Tibial artery (tissue), 4 donors: Measurements from ENCODE around the gene ANKRD17.

Source experiments
- DNase-seq, 2 donors: peaks; one replicate each; pipeline ENCODE4 v3.0.0-alpha.2; 2019
- H3K27ac ChIP-seq, 2 donors: fragments of 200-600 bp; sonication (generic) in 1 of 2; 1 replicate in 1 of 2; 2 replicates in 1 of 2; pipeline ENCODE4 v1.5.1; 2018 to 2019; ENCODE audit warnings: mild to moderate bottlenecking in 1 of 2
- H3K27me3 ChIP-seq, 2 donors: fragments of 200-600 bp; sonication (generic) in 1 of 2; one replicate each; pipeline versions ENCODE4 v1.5.1 to v1.6.0; 2016 to 2019
- H3K36me3 ChIP-seq, 3 donors: fragments of 200-600 bp; sonication (generic) in 2 of 3; one replicate each; pipeline ENCODE4 v1.5.1; 2016 to 2019; ENCODE audit warnings: mild to moderate bottlenecking in 2 of 3
- H3K4me1 ChIP-seq, 4 donors: fragments of 200-600 bp; sonication (generic) in 2 of 4; 1 replicate in 3 of 4; 2 replicates in 1 of 4; pipeline ENCODE4 v1.5.1; 2016 to 2019
- H3K4me3 ChIP-seq, 2 donors: fragments of 200-600 bp; sonication (generic) in 1 of 2; 1 replicate in 1 of 2; 2 replicates in 1 of 2; pipeline ENCODE4 v1.5.1; 2018 to 2019; ENCODE audit warnings: mild to moderate bottlenecking in 2 of 2
- H3K9me3 ChIP-seq, 3 donors: fragments of 200-600 bp; sonication (generic) in 1 of 3; one replicate each; pipeline ENCODE4 v1.5.1; 2016 to 2019
- intact Hi-C: fragments of 100-400 bp; cut with DNase I; formaldehyde crosslinking; loops from one replicate; pipeline ENCODE4 v1.15.0; 2023; ENCODE audit warnings: low total_unique reads
- TF ChIP-seq, protein P1 (sequence below), 2 experiments: fragments of 200-600 bp in 1 of 2; fragments of 450-650 bp in 1 of 2; IDR thresholded peaks; one replicate each; pipeline ENCODE4 v1.5.1; 2017 to 2019; ENCODE audit warnings: antibody characterized with exemption in 2 of 2, mild to moderate bottlenecking in 1 of 2, moderate library complexity in 1 of 2

The ANKRD17 gene

DNA sequence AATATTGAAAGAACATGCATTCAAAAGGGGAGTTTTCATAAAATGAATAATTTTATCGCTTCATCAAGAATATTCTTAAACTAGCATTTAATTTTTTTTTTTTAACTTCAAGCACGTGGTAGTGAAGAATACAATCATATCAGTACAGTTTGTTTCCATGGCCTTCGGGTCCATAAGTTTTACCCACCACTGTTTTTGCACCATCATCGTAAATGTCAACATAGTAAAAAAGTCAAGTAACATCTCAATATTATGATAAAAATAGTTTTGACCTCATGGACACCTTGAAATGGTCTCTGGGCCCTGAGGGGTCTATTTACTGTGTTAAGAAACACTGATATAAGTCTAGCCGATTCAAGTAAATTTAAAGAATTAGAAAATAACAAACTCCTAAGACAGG is 80.2 kb downstream of the ANKRD17 start:
- H3K4me3 ChIP-seq: no peak overlapping the region
- H3K4me1 ChIP-seq: peaks cover 0 to 26% (median 0%) of the 10 kb centered on the region in 4 donors
- DNase-seq: no peak
- no peaks in the 10 kb centered on the region for H3K27me3 ChIP-seq
- no peak overlapping the region for H3K27ac ChIP-seq
- intact Hi-C loops: no loop called here
- TF ChIP-seq, protein P1, sequence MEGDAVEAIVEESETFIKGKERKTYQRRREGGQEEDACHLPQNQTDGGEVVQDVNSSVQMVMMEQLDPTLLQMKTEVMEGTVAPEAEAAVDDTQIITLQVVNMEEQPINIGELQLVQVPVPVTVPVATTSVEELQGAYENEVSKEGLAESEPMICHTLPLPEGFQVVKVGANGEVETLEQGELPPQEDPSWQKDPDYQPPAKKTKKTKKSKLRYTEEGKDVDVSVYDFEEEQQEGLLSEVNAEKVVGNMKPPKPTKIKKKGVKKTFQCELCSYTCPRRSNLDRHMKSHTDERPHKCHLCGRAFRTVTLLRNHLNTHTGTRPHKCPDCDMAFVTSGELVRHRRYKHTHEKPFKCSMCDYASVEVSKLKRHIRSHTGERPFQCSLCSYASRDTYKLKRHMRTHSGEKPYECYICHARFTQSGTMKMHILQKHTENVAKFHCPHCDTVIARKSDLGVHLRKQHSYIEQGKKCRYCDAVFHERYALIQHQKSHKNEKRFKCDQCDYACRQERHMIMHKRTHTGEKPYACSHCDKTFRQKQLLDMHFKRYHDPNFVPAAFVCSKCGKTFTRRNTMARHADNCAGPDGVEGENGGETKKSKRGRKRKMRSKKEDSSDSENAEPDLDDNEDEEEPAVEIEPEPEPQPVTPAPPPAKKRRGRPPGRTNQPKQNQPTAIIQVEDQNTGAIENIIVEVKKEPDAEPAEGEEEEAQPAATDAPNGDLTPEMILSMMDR (IDR thresholded peaks at IDR 0.05): no peak
- H3K36me3 ChIP-seq: peaks cover 7 to 15% (median 15%) of the 10 kb centered on the region in 3 donors
- H3K9me3 ChIP-seq: no peaks in the 10 kb centered on the region

DNA sequence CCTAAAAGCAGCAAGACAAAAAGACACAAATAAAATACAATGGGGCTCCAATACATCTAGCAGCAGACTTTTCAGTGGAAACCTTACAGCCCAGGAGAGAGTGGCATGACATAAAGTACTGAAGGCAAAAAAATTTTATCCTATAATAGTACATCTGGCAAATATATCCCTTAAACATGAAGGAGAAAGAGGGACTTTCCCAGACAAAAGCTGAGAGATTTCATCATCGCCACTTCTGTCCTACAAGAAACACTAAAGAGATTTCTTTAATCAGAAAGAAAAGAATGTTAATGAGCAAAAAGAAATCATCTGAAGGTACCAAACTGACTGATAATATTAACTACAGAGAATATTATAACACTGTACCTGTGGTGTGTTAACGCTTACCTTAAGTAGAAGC is 86.4 kb downstream of the ANKRD17 start:
- Histone ChIP-seq H3K27me3 (no peaks in the 10 kb centered on the region), H3K36me3 (peaks cover 50 to 61% (median 53%) of the 10 kb centered on the region in 3 donors)
- TF ChIP-seq, protein P1 (IDR thresholded peaks at IDR 0.05): no peak

DNA sequence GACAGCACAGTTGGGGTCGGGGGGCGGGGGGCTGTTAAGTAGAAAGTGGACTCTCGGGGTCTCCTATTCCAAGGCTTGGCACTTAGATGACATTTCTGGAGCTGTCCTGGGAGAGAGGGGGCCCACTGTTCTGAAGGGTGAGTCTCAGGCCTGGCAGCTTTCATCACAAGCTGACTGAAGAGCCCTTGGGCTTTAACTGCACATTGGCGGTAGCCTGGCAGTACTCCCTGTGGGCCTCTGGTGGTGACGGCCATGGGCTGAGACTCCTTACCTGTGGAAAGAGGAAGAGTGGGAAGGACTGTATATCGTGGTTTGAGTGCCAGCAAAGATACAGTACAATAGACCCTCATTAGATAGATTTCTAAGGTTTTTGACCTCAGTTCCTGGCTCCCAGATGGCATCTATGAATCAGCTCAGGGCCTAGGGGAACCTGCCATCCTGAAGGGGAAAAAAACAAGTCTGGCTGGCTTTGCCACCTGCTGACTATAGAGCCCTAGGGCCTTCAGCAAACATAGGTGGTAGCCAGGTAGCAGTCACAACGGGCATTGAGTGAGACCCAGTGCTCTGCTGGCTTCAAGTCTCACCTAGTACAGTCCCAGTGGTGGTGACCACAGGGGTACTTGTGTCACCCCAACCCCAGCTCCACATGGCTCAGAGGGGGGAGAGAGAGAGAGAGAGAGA is 87.9 kb downstream of the ANKRD17 start:
- no peak for DNase-seq
- no peaks in the 10 kb centered on the region for H3K27me3 ChIP-seq
- H3K9me3 ChIP-seq: peaks cover 3% of the 10 kb centered on the region in 3 donors
- intact Hi-C loops: no loop called here
- TF ChIP-seq, protein P1 (IDR thresholded peaks at IDR 0.05): no peak
- no peak overlapping the region for H3K27ac ChIP-seq
- no peaks in the 10 kb centered on the region for H3K4me1 ChIP-seq
- H3K4me3 ChIP-seq: no peak overlapping the region
- peaks cover 61 to 72% (median 63%) of the 10 kb centered on the region in 3 donors for H3K36me3 ChIP-seq

More for the DNA sequence above, 86.4 kb downstream of the ANKRD17 start:
- H3K9me3 ChIP-seq: peaks cover 0 to 3% (median 0%) of the 10 kb centered on the region in 3 donors
- no peak overlapping the region for H3K4me3 ChIP-seq
- intact Hi-C loops: no loop called here
- no peak overlapping the region for H3K27ac ChIP-seq
- H3K4me1 ChIP-seq: peaks cover 0 to 6% (median 0%) of the 10 kb centered on the region in 4 donors
- no peak for DNase-seq

DNA sequence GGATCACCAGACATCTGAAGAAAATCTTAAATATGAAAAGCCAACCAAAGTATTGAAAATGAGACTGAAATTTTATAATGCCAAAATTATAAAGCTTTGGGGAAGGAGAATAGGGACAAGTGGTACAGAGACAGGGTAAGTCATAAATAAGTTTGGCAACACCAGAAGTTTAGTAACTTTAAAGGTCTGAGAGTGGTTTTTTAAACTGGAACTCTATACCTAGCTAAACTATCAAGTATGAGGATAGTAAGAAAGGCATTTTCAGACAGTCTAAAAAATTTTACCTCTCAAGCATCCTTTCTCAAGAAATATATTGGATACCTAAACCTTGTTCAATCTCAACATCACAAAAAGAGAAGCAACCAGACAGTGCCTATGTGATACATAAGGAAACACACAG is 92.4 kb downstream of the ANKRD17 start:
- Histone ChIP-seq H3K27ac (no peak overlapping the region), H3K36me3 (peaks cover 52 to 60% (median 59%) of the 10 kb centered on the region in 3 donors), H3K4me3 (no peak overlapping the region), H3K9me3 (peaks cover 0 to 3% (median 3%) of the 10 kb centered on the region in 3 donors), H3K4me1 (no peaks in the 10 kb centered on the region), H3K27me3 (no peaks in the 10 kb centered on the region)
- intact Hi-C loops: no loop called here
- TF ChIP-seq, protein P1 (IDR thresholded peaks at IDR 0.05): no peak
- no peak for DNase-seq

DNA sequence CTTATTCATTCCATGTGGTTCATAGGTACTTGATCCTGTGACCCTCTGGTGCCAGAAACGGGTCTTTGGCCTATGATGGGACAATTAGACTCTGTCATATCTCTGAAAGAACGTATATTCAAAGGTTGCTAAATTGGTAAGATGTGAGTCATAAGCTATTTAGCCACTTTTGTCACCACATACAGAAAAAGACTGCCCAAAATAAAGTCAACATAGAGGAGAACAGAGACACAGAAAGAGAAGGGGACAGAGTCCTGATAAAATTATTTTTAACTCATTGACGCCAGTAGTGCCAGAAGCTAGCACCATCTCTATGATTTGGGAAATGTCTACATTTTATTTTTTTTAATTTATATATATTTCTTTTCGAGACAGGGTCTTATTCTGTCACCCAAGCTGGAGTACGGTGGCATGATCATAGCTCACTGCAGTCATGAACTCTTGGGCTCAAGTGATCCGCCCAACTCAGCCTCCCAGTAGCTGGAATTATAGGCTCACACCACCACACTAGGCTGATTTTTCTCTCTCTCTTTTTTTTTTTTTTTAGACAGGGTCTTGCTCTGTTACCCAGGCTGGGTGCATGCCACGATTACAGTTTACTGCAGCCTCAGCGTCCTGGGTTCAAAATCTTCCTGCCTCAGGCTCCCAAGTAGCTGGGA is 96.9 kb downstream of the ANKRD17 start:
- no peaks in the 10 kb centered on the region for H3K4me1 ChIP-seq
- intact Hi-C loops: no loop called here
- TF ChIP-seq, protein P1 (IDR thresholded peaks at IDR 0.05): no peak
- peaks cover 29 to 54% (median 34%) of the 10 kb centered on the region in 3 donors for H3K36me3 ChIP-seq
- H3K9me3 ChIP-seq: peaks cover 0 to 3% (median 3%) of the 10 kb centered on the region in 3 donors
- H3K27me3 ChIP-seq: no peaks in the 10 kb centered on the region
- no peak overlapping the region for H3K27ac ChIP-seq
- DNase-seq: no peak
- no peak overlapping the region for H3K4me3 ChIP-seq
